Measurements from ENCODE around the gene PHACTR3.

DNA sequence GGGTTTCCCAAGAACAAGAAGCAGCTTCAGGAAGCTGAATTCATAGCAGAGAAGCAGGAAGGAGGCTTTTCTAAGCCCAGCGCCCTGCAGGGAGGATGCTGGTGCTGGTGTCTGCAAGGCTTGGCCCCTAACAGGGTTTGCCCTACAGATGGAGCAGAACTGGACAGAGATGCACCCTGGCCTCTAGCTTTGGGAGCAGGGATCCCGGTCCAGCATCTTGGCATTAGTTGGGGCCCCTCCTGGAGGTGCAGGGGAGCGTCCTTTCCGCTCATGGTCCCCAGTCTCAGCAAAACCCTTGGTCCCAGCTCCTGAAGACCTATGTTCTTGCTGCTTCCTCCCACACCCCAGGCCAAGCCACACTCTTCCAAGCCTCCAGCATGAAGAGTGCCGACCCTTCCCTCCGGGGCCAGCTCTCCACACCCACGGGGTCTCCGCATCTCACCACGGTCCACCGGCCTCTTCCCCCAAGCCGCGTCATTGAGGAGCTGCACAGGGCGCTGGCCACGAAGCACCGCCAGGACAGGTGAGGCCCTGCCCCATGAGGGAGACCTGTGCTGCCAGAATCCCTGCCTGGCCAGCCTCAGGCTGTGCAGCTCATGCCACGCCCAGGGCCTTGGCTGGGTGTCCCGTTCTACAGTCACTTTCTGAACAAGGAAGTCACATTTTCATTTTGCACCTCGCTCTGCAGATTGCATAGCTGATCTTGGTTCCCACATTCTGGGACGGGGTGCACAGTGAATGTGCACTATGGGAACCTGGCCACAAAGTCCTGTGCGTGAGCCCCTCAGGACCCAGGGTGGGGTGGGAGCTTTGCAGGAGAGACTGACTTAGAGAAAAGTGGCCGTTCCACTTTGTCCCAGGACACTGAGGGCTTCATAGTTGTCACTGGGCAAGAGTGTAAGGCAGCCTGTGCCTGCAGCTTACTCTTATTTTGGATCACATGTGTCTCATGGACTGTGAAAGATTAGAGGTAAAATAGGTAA is 168.9 kb downstream of the PHACTR3 start:
- no peak for TF ChIP-seq POLR2A (IDR thresholded peaks at IDR 0.05)
- no peak for TF ChIP-seq POLR2AphosphoS5 (IDR thresholded peaks at IDR 0.05)
- no peak for TF ChIP-seq CTCF (IDR thresholded peaks at IDR 0.05)

Data from prostate gland (tissue), 2 donors.